Neuron (in vitro differentiated cells): ENCODE results near the gene TMEM161A.

Experiments used
- H2AFZ ChIP-seq: one replicate; pipeline ENCODE4 v1.6.1; 2013; ENCODE audit warnings: low read depth, mild to moderate bottlenecking, inconsistent platforms, low read length, moderate library complexity
- H3K27me3 ChIP-seq: one replicate; pipeline ENCODE4 v1.6.1; 2013; ENCODE audit warnings: low read length; ENCODE audit not compliant: insufficient read depth
- H3K36me3 ChIP-seq: one replicate; pipeline ENCODE4 v1.6.1; 2013; ENCODE audit warnings: low read length; ENCODE audit not compliant: insufficient read depth
- H3K4me1 ChIP-seq: one replicate; pipeline ENCODE4 v1.6.1; 2013; ENCODE audit warnings: low read length; ENCODE audit not compliant: insufficient read depth
- H3K4me3 ChIP-seq: 2 replicates; pipeline ENCODE4 v1.5.1; 2013; ENCODE audit warnings: mild to moderate bottlenecking, low read length, moderate library complexity
- H3K9me3 ChIP-seq: one replicate; pipeline ENCODE4 v1.6.1; 2013; ENCODE audit warnings: low read length

Gene TMEM161A

DNA sequence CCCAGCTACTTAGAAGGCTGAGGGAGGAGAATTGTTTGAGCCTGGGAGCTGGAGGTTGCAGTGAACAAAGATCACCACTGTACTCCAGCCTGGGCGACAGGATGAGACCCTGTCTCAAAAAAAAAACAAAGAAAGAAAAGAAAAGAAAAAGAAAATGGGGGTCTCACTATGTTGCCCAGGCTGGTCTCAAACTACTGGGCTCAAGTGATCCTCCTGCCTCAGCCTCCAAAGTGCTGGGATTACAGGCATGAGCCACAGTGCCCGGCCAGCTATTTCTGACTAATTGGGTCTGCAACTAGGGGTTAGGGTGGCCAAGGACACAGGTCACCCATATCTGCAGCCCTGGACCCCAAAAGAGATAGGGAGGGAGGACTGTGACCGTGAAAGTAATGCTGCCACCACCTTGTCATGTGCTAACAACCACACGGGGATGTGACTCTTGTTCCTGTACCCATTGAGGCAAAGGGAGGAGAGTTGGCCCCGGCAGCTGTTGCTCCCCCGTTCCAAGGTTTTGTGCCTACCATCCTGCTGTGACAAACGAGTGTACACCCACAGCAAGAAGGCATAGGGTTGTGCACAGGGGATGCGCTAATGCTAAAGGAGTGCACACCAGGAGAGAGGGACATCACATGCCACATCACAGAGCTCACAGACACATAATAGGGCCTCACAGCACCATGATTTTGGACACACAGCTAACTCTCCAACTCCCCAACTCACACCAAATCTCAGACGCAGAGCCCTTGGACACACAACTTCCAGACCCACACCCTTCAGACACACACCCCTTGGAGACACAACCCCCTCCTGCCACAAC is 31.2 kb upstream of the TMEM161A start:
- no peaks in the 10 kb centered on the region for H3K27me3 ChIP-seq
- H3K36me3 ChIP-seq: no peaks in the 10 kb centered on the region
- no peaks in the 10 kb centered on the region for H3K9me3 ChIP-seq
- H3K4me1 ChIP-seq: no peaks in the 10 kb centered on the region
- H3K4me3 ChIP-seq: no peak overlapping the region
- no peak overlapping the region for H2AFZ ChIP-seq

DNA sequence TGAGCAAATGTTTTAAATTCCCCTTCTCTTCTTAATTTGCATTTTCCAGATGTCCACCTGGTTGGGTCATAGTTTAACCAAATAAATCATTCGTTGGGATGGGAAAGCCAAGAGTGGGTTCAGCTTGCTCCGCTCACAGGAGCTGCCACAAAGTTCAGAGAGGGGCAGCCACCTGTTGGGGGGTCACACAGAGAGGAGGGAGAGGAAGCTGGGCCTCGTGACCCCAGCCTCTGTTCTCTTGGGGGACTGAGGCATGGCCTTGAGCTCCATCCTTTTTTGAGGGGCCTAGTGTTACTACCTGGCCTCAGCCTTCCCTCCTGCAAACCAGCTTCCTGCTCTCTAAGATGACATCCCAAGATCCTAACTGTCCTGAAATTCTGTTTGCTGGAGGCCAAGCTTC is 29.3 kb upstream of the TMEM161A start:
- no peaks in the 10 kb centered on the region for H3K36me3 ChIP-seq
- no peaks in the 10 kb centered on the region for H3K9me3 ChIP-seq
- H3K27me3 ChIP-seq: no peaks in the 10 kb centered on the region
- no peak overlapping the region for H3K4me3 ChIP-seq
- H3K4me1 ChIP-seq: no peaks in the 10 kb centered on the region
- H2AFZ ChIP-seq: no peak overlapping the region

GRCh38 chr19:19165396-19165795 is 27.1 kb upstream of the TMEM161A start:
- no peak overlapping the region for H3K4me3 ChIP-seq
- peaks cover 5% of the 10 kb centered on the region for H3K9me3 ChIP-seq

DNA sequence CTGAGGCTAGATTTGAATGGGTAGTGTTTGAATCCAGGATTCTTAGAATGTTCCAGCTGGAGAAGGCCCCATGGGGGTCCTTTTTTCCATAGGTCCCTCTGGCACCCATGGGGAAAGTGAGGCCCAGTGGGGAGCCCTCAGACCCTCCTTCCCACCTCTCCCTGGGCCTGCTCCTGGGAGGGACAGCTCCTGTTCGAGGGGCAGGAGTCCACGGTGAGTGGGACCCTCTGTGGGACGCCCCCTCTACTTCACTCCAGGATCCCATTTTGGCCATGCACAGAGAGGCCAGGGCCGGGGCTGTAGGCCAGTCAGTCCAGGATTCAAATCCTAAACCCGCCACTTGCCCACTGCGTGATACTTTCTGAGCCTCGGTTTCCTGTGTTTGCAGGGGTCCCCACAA is 24.2 kb upstream of the TMEM161A start:
- no peaks in the 10 kb centered on the region for H3K27me3 ChIP-seq
- peaks cover 5% of the 10 kb centered on the region for H3K9me3 ChIP-seq
- no peaks in the 10 kb centered on the region for H3K36me3 ChIP-seq
- H3K4me1 ChIP-seq: no peaks in the 10 kb centered on the region
- no peak overlapping the region for H3K4me3 ChIP-seq
- H2AFZ ChIP-seq: no peak overlapping the region

More at GRCh38 chr19:19165396-19165795, 27.1 kb upstream of the TMEM161A start:
- Histone ChIP-seq H3K4me1 (no peaks in the 10 kb centered on the region), H3K36me3 (no peaks in the 10 kb centered on the region), H3K27me3 (no peaks in the 10 kb centered on the region), H2AFZ (no peak overlapping the region)

- Histone ChIP-seq H3K36me3 (peaks cover 5% of the 10 kb centered on the region), H3K4me3 (no peak overlapping the region), H2AFZ (no peak overlapping the region), H3K4me1 (no peaks in the 10 kb centered on the region), H3K27me3 (no peaks in the 10 kb centered on the region), H3K9me3 (peaks cover 8% of the 10 kb centered on the region)
These were observed 22.3 kb upstream of the TMEM161A start for GRCh38 chr19:19160461-19161035.

- Histone ChIP-seq H3K4me3 (no peak overlapping the region), H3K36me3 (peaks cover 5% of the 10 kb centered on the region), H3K4me1 (no peaks in the 10 kb centered on the region), H3K9me3 (peaks cover 8% of the 10 kb centered on the region), H3K27me3 (no peaks in the 10 kb centered on the region), H2AFZ (no peak overlapping the region)
These were observed 21.3 kb upstream of the TMEM161A start for GRCh38 chr19:19159534-19159933.

- H3K4me3 ChIP-seq: no peak overlapping the region
- peaks cover 5% of the 10 kb centered on the region for H3K36me3 ChIP-seq
- no peaks in the 10 kb centered on the region for H3K4me1 ChIP-seq
- H2AFZ ChIP-seq: no peak overlapping the region
- no peaks in the 10 kb centered on the region for H3K27me3 ChIP-seq
- peaks cover 8% of the 10 kb centered on the region for H3K9me3 ChIP-seq
These were observed 19.5 kb upstream of the TMEM161A start for GRCh38 chr19:19157808-19158207.

DNA sequence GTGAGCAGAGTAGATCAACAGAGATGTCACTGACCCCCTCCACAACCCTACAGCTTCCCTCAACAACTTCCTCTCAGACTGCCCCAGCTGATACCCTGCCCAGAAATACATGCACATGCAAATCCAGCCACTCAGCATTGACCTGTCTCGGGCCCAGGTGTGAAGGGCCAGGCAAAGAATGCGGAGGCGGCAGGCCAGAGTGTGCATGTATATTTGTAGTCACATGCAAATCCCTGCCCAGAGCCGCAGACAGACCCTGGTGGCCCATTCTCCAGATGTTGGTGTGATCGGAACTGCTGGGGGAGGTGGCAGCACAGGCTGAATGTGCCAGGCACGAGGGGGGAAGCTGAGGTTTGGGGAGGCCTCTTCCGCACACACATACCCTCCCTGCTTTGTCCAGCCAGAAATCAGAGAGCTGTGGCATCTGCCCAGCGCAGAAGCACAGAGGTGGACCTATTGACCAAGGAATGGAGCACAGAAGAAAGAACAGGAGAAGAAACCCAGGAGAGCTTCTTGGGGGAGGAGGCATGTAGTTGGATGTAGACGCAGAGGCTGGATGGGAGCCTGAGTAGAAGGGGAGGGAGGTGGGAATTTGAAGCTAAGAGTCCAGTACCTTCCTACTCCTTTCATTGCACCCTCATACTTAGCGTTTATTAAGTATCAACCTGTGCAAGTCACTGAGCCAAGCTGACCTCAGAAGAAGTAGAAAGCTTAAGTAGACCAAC is 17.4 kb upstream of the TMEM161A start:
- Histone ChIP-seq H3K4me3 (no peak overlapping the region), H3K36me3 (peaks cover 5% of the 10 kb centered on the region), H2AFZ (no peak overlapping the region), H3K4me1 (no peaks in the 10 kb centered on the region), H3K27me3 (no peaks in the 10 kb centered on the region), H3K9me3 (peaks cover 4% of the 10 kb centered on the region)

DNA sequence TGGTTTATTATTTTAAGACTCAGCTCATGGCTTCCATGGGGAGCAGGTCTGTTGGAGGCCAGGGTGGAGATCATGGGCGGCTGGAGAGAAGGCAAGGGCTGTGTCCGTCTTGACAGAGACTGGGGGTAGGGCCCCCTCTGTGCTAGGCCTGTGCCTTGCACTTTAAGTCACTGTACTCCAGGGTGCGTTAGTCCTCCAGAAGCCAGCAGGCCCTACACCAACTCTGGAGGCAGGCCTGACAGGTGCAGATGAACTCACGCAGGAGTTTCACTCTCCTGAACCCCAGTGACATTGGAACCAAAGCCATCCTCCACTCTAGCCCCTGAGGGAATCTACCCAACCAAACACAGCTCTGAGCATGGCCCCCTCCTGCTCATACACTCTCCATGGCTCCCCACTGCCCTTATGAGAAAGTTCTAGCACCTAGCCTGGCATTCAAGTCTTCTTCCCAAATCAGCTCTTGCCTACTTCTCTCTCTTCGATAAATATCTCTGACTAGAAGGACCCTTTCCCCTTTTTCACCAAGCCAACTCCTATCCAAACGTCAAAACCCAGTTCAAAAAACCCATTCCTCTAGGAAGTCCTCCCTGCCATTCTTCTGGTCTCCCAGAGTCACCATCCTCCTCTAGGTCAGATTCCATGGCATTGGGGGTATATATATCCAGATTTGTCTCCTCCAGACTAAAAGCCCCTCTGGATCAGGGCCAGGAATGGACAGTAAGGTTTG is 16.7 kb upstream of the TMEM161A start:
- Histone ChIP-seq H3K9me3 (peaks cover 4% of the 10 kb centered on the region), H2AFZ (no peak overlapping the region), H3K4me1 (no peaks in the 10 kb centered on the region), H3K4me3 (no peak overlapping the region), H3K36me3 (peaks cover 5% of the 10 kb centered on the region), H3K27me3 (no peaks in the 10 kb centered on the region)

DNA sequence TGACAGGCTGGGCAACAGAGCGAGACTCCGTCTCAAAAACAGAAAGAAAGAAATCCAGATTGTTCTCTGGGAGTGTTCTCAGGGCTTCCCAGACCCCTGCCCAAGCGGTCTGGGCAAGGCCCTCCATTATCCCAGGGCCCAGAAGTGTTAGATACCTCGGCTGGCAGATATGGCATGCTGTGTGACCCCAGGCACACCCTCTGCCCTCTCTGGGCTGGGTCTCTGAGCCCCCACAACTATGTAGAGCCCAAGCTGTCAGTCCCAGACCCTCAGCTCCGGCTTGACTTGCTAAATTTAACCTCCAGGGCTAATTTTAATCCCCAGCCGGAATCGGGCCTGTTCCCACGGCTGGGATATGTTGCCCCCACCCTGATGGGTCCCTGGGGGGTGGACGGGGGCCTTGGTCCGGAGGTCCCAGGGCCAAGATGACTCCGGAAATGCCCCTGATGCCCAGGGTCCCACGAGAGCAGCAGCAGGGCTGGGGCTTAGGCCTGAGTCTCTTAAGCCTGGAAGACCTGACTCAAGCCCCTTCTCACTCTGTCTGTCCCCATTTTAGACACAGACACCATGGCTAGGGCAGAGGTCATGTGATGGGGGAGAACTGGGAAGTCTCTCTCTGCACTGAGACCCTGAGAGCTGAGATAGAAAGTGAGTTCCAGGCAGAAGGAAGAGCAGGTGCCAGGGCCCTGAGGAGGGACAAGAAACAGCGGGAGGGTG is 14.5 kb upstream of the TMEM161A start:
- no peaks in the 10 kb centered on the region for H3K4me1 ChIP-seq
- peaks cover 4% of the 10 kb centered on the region for H3K9me3 ChIP-seq
- H3K36me3 ChIP-seq: peaks cover 14% of the 10 kb centered on the region
- no peak overlapping the region for H3K4me3 ChIP-seq
- H3K27me3 ChIP-seq: no peaks in the 10 kb centered on the region
- no peak overlapping the region for H2AFZ ChIP-seq

DNA sequence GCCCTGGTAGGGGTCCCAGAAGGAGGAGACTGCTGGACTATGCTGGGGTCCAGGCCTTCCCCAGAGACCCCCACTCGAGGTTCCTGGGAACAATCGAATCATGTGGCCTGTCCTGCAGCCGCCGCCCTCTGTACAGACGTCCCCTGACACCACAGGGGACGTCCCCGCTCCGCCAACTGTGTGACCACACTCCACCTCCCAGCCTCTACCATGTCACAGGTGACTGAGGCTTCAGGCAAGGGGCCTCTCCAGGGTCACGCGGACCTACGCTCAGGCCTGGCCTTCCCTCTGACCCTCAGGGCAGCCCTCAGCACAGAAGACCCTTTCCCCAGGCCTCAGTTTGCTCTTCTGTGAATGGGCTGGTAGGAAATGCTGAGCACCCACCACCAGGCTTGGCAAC is 13.1 kb upstream of the TMEM161A start:
- peaks cover 12% of the 10 kb centered on the region for H3K36me3 ChIP-seq
- H3K4me3 ChIP-seq: no peak overlapping the region
- H3K9me3 ChIP-seq: peaks cover 4% of the 10 kb centered on the region
- H3K27me3 ChIP-seq: no peaks in the 10 kb centered on the region
- no peak overlapping the region for H2AFZ ChIP-seq
- H3K4me1 ChIP-seq: no peaks in the 10 kb centered on the region

- H3K4me3 ChIP-seq: no peak overlapping the region
- H3K4me1 ChIP-seq: no peaks in the 10 kb centered on the region
- no peaks in the 10 kb centered on the region for H3K27me3 ChIP-seq
- H2AFZ ChIP-seq: no peak overlapping the region
- H3K9me3 ChIP-seq: no peaks in the 10 kb centered on the region
- H3K36me3 ChIP-seq: peaks cover 12% of the 10 kb centered on the region
These were observed 11.2 kb upstream of the TMEM161A start for GRCh38 chr19:19149435-19149834.
